ENCODE measurements around the gene UBE2L6. TPM values are rescaled to one million over a fixed set of nuclear protein-coding genes. Genes with fewer than 3 reads are reported as not detected.

The UBE2L6 gene
- polyA plus RNA-seq, 1 donor from 2014 or later: 88.0 TPM

DNA sequence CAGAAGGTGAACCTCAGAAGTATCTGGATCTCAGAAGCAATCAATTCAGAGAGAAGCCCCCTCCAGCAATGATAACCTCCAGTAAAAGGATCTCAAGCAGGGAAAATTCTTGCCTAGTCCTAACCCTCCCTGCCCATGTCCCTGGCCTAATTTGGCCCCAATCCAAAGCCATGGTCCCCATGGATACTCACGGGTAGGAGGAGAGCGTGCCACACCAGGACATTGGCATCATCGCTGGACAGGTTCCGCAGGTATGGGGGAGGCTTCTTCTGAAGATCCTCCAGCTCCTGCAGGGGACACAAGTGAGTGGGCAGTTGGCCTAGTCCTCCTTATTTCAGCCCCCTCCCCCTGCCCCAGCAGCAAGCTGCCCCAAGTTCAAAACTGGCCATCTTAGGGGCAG, 7.3 kb downstream of the UBE2L6 start:
- no peak overlapping the region for H3K27ac ChIP-seq (ENCODE audit: low read length)
- H3K9me3 ChIP-seq (ENCODE audit: low read length): no peaks in the 10 kb centered on the region
- H4K20me1 ChIP-seq (ENCODE audit: insufficient read depth): no peaks in the 10 kb centered on the region
- H3K4me3 ChIP-seq (ENCODE audit: low read length): no peak overlapping the region
- H3K36me3 ChIP-seq (ENCODE audit: insufficient read depth, low read length): no peaks in the 10 kb centered on the region
- TF ChIP-seq EZH2 (IDR thresholded peaks at IDR 0.05; ENCODE audit: borderline replicate concordance, insufficient read depth, low read length, poor library complexity, severe bottlenecking) (no peak), CTCF (IDR thresholded peaks at IDR 0.05; ENCODE audit: poor library complexity, severe bottlenecking) (no peak), SMC3 (conservative IDR thresholded peaks at IDR 0.05; ENCODE audit: poor library complexity) (no peak), RAD21 (conservative IDR thresholded peaks at IDR 0.05) (no peak), POLR2AphosphoS5 (IDR thresholded peaks at IDR 0.05) (no peak), TAF1 (IDR thresholded peaks at IDR 0.05; ENCODE audit: low read depth) (no peak), MXI1 (conservative IDR thresholded peaks at IDR 0.05; ENCODE audit: poor library complexity, severe bottlenecking) (no peak), EP300 (conservative IDR thresholded peaks at IDR 0.05; ENCODE audit: poor library complexity, severe bottlenecking) (no peak)
- TF ChIP-seq, protein P1, sequence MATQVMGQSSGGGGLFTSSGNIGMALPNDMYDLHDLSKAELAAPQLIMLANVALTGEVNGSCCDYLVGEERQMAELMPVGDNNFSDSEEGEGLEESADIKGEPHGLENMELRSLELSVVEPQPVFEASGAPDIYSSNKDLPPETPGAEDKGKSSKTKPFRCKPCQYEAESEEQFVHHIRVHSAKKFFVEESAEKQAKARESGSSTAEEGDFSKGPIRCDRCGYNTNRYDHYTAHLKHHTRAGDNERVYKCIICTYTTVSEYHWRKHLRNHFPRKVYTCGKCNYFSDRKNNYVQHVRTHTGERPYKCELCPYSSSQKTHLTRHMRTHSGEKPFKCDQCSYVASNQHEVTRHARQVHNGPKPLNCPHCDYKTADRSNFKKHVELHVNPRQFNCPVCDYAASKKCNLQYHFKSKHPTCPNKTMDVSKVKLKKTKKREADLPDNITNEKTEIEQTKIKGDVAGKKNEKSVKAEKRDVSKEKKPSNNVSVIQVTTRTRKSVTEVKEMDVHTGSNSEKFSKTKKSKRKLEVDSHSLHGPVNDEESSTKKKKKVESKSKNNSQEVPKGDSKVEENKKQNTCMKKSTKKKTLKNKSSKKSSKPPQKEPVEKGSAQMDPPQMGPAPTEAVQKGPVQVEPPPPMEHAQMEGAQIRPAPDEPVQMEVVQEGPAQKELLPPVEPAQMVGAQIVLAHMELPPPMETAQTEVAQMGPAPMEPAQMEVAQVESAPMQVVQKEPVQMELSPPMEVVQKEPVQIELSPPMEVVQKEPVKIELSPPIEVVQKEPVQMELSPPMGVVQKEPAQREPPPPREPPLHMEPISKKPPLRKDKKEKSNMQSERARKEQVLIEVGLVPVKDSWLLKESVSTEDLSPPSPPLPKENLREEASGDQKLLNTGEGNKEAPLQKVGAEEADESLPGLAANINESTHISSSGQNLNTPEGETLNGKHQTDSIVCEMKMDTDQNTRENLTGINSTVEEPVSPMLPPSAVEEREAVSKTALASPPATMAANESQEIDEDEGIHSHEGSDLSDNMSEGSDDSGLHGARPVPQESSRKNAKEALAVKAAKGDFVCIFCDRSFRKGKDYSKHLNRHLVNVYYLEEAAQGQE (IDR thresholded peaks at IDR 0.05; ENCODE audit: borderline replicate concordance): no peak
- no peaks in the 10 kb centered on the region for H3K9me2 ChIP-seq (ENCODE audit: insufficient read depth, low read length)
- no peak overlapping the region for H3K9ac ChIP-seq (ENCODE audit: low read length)
- H3F3A ChIP-seq (ENCODE audit: insufficient read depth, low read length, poor library complexity, severe bottlenecking): no peaks in the 10 kb centered on the region
- H2AFZ ChIP-seq (ENCODE audit: low read depth, low read length): no peak overlapping the region
- no peaks in the 10 kb centered on the region for H3K27me3 ChIP-seq (ENCODE audit: insufficient read depth, low read depth, low read length)
- no peak overlapping the region for H3K4me2 ChIP-seq (ENCODE audit: low read length)
- H3K79me2 ChIP-seq (replicated peaks; ENCODE audit: insufficient read depth, low read length): peaks cover 17% of the 10 kb centered on the region

- H3K27me3 ChIP-seq (ENCODE audit: insufficient read depth, low read depth, low read length): no peaks in the 10 kb centered on the region
- no peak overlapping the region for H3K27ac ChIP-seq (ENCODE audit: low read length)
- TF ChIP-seq POLR2AphosphoS5 (IDR thresholded peaks at IDR 0.05) (no peak), RAD21 (conservative IDR thresholded peaks at IDR 0.05) (no peak), TAF1 (IDR thresholded peaks at IDR 0.05; ENCODE audit: low read depth) (no peak), EZH2 (IDR thresholded peaks at IDR 0.05; ENCODE audit: borderline replicate concordance, insufficient read depth, low read length, poor library complexity, severe bottlenecking) (no peak), SMC3 (conservative IDR thresholded peaks at IDR 0.05; ENCODE audit: poor library complexity) (no peak), CTCF (IDR thresholded peaks at IDR 0.05; ENCODE audit: poor library complexity, severe bottlenecking) (no peak), EP300 (conservative IDR thresholded peaks at IDR 0.05; ENCODE audit: poor library complexity, severe bottlenecking) (no peak), MXI1 (conservative IDR thresholded peaks at IDR 0.05; ENCODE audit: poor library complexity, severe bottlenecking) (no peak)
- TF ChIP-seq, protein P1 (IDR thresholded peaks at IDR 0.05; ENCODE audit: borderline replicate concordance): no peak
- no peak overlapping the region for H2AFZ ChIP-seq (ENCODE audit: low read depth, low read length)
- no peaks in the 10 kb centered on the region for H4K20me1 ChIP-seq (ENCODE audit: insufficient read depth)
- H3K9me2 ChIP-seq (ENCODE audit: insufficient read depth, low read length): no peaks in the 10 kb centered on the region
- no peak overlapping the region for H3K9ac ChIP-seq (ENCODE audit: low read length)
- no peaks in the 10 kb centered on the region for H3K36me3 ChIP-seq (ENCODE audit: insufficient read depth, low read length)
- H3K9me3 ChIP-seq (ENCODE audit: low read length): no peaks in the 10 kb centered on the region
- no peak overlapping the region for H3K4me2 ChIP-seq (ENCODE audit: low read length)
- no peak overlapping the region for H3K4me3 ChIP-seq (ENCODE audit: low read length)
- no peaks in the 10 kb centered on the region for H3F3A ChIP-seq (ENCODE audit: insufficient read depth, low read length, poor library complexity, severe bottlenecking)
- H3K79me2 ChIP-seq (replicated peaks; ENCODE audit: insufficient read depth, low read length): no peaks in the 10 kb centered on the region
These were observed 11.4 kb downstream of the UBE2L6 start for GRCh38 chr11:57556041-57556440.

All from neural cell (in vitro differentiated cells).